ENCODE data around the gene DISC1. TPM values are rescaled to one million over a fixed set of nuclear protein-coding genes. Genes with fewer than 3 reads are reported as not detected.

DISC1 gene
- total RNA-seq, 2 experiments from 2014 or later, result 3.5 to 5.0 TPM

- ChIA-PET CTCF (interaction anchor here (2.6 kb wide), 1 partner anchor 47 kb away, joined by 8 read pairs; no protein-coding TSS in a partner anchor), POLR2A (interaction anchor here (0.9 kb wide), 1 partner anchor 491 kb away, joined by 3 read pairs; no protein-coding TSS in a partner anchor)
- intact Hi-C loops (cut with micrococcal nuclease), result no loop called here
- Mint-ChIP-seq H3K27ac (no peak overlapping the region), H3K4me3 (no peak overlapping the region), H3K4me1 (ENCODE audit: low read depth) (no peaks in the 10 kb centered on the region), H3K9me3 (peaks cover 3% of the 10 kb centered on the region), H3K27me3 (no peaks in the 10 kb centered on the region), H3K36me3 (ENCODE audit: low read depth) (peaks cover 7% of the 10 kb centered on the region)
- no peak for TF ChIP-seq CTCF (IDR thresholded peaks at IDR 0.05)
- ATAC-seq (no peak), DNase-seq (no peak)
Observed at GRCh38 chr1:231803353-231803752, 176.8 kb downstream of the DISC1 start.

- Mint-ChIP-seq H3K36me3 (ENCODE audit: low read depth) (peaks cover 3% of the 10 kb centered on the region), H3K4me3 (no peak overlapping the region), H3K9me3 (no peaks in the 10 kb centered on the region), H3K27ac (no peak overlapping the region), H3K4me1 (ENCODE audit: low read depth) (no peaks in the 10 kb centered on the region), H3K27me3 (no peaks in the 10 kb centered on the region)
- DNase-seq, result peak; percentile 57
- POLR2A ChIA-PET, result interaction anchor here (0.8 kb wide), 1 partner anchor 21 kb away, joined by 3 read pairs; no protein-coding TSS in a partner anchor
- TF ChIP-seq CTCF (IDR thresholded peaks at IDR 0.05), result peak; percentile 59
- CTCF ChIA-PET, result interaction anchor here (0.6 to 3.7 kb wide), 10 partner anchors 10 to 261 kb away, joined by 3 to 35 read pairs (median 5); no protein-coding TSS in a partner anchor
- intact Hi-C loops (cut with micrococcal nuclease), result loop anchor here (5.0 kb wide), 1 partner anchor 50 kb away; no protein-coding TSS in a partner anchor
- peak; percentile 94 for ATAC-seq
Observed at GRCh38 chr1:231806623-231807495, 180.3 kb downstream of the DISC1 start.

- Mint-ChIP-seq H3K27ac (no peak overlapping the region), H3K36me3 (ENCODE audit: low read depth) (peaks cover under 1% of the 10 kb centered on the region), H3K9me3 (no peaks in the 10 kb centered on the region), H3K4me1 (ENCODE audit: low read depth) (no peaks in the 10 kb centered on the region), H3K4me3 (no peak overlapping the region), H3K27me3 (no peaks in the 10 kb centered on the region)
- POLR2A ChIA-PET, result interaction anchor here (0.8 kb wide), 1 partner anchor 22 kb away, joined by 3 read pairs; no protein-coding TSS in a partner anchor
- intact Hi-C loops (cut with micrococcal nuclease), result loop anchor here (5.0 kb wide), 1 partner anchor 50 kb away; no protein-coding TSS in a partner anchor
- ATAC-seq (no peak), DNase-seq (no peak)
- CTCF ChIA-PET, result interaction anchor here (1.1 to 3.7 kb wide), 5 partner anchors 9 to 261 kb away, joined by 3 to 35 read pairs (median 4); no protein-coding TSS in a partner anchor
- no peak for TF ChIP-seq CTCF (IDR thresholded peaks at IDR 0.05)
Observed at GRCh38 chr1:231807541-231807940, 181.0 kb downstream of the DISC1 start.

GRCh38 chr1:231808116-231808515 is 181.5 kb downstream of the DISC1 start:
- Mint-ChIP-seq H3K27me3 (no peaks in the 10 kb centered on the region), H3K4me3 (no peak overlapping the region), H3K36me3 (ENCODE audit: low read depth) (peaks cover 2% of the 10 kb centered on the region), H3K9me3 (no peaks in the 10 kb centered on the region), H3K27ac (no peak overlapping the region), H3K4me1 (ENCODE audit: low read depth) (no peaks in the 10 kb centered on the region)
- ATAC-seq (no peak), DNase-seq (no peak)
- POLR2A ChIA-PET, result no interaction called here
- intact Hi-C loops (cut with micrococcal nuclease), result loop anchor here (5.0 kb wide), 1 partner anchor 51 kb away; no protein-coding TSS in a partner anchor
- no peak for TF ChIP-seq CTCF (IDR thresholded peaks at IDR 0.05)
- CTCF ChIA-PET, result interaction anchor here (1.2 to 3.7 kb wide), 4 partner anchors 9 to 51 kb away, joined by 3 to 35 read pairs (median 8); no protein-coding TSS in a partner anchor

Data from activated CD8-positive, alpha-beta T cell treated with anti-CD3 and anti-CD28 coated beads for 36 hours (primary cell).